Kidney tubule cell (primary cell): ENCODE results near the gene MYOM3.
"Not testable (repeated sequence)": the region's sequence is repeated elsewhere in the genome, so short reads cannot be mapped to it uniquely, and the experiment has no call there.

Experiments used
- DNase-seq: peaks from one replicate; pipeline ENCODE4 v3.0.0-alpha.2; 2018; ENCODE audit warnings: low spot score

The MYOM3 gene

DNA sequence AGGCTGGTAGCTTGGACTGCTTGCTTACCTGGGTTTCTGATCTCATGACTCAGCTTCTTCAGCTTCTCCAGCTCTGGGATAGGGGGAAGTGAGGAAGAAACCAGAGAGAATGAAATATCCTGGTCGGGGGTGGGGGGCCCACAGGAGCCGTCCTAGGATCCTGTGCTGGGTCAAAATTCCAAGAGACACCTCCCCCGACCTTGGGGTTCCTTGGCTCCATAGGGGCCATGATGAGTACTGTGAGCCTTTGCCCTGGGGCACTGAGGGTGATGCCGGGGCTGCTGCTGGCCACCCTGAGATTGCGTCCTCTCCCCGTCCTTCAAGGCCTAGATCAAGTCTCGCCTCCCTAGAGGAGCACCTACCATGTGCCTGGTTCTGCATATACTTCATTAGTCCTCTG lies 40.0 kb downstream of the MYOM3 start:
- DNase-seq: peak; percentile 42

DNA sequence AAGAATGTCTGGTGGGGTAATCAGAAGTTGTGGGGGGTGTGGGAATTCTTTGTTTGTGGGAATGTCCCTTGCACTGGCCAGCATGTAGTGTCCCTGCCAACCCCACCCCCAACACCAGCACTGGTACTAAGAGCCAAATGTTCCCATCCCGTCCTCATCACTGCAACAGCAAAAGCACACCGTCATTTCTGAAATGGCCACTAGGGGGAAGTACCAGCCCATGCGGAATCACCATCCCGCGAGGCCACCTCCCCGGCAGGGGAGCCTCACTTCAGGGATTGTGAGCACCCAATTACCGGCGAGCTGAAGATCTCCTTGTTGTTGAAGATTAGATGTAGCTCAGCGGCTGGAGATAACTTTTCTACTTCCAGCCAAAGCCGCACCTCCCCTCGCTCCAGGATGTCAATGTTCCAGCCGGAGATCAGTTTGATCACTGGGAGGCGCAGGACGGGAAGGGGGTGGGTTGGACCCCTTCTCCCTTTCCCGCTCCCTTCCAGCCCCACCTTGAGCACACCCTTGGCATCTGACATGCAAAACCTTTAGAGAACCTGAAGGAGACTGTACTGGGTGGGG lies 41.0 kb downstream of the MYOM3 start:
- peak; percentile 79 for DNase-seq

GRCh38 chr1:24069817-24070216 lies 42.1 kb downstream of the MYOM3 start:
- no peak for DNase-seq

DNA sequence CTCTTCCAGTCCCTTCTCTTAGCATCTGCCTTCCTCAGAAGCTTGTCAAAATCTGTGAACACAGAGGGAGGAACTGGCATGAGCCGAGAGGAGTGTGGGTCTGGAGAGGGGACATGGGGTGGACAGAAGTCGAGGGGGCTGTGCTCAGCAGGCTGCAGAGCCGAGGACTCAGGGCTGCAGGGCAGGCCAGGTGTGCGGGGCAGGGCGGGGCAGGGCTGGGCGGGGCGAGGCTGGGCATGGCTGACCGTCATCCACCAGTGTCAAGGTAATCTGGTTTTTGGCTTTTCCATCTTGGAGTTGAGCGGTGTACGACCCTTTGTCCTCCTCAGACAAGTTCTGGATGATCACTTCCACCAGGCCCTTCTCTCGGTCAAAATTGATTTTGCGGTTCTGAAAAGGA lies 44.0 kb downstream of the MYOM3 start:
- DNase-seq: no peak

DNA sequence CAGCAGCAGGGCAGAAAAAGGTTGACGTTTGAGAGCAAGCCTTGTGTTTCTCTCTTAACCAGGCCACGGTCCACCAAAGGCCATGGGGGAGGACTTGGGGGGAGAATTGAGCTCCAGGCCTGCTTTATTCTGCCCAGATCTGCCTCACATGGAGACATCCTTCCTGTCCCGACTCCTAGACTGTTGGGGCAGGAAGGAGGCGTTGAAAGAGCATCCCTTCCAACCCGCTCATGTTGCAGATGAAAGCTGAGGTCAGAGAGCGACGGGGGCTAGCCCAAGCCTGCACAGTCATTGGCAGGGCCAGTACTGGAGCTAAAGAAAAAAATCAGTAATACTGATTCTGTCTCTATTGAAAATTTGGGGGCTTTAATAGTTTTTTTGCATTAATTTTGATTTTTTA lies 46.6 kb downstream of the MYOM3 start:
- no peak for DNase-seq

DNA sequence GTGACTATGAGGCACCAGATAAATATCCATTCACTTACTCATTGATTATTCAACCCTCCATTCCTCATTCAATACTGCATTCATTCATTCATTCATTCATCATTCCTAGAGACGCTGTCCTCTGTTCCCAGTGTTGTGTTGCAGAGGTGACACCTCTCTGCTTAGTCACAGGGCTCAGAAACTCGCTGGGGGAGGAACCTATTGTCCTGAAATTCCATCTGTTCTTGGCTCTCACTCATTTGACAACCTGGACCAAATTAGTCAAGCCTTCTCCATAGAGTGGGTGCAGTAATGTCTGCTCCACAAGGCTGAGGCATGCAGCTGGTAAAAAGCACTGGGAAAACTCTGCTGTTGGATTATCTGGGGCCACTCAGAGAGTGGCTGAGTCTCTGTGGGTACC lies 49.7 kb downstream of the MYOM3 start:
- no peak for DNase-seq

- DNase-seq: no peak
Observed at GRCh38 chr1:24060482-24060881, 51.5 kb downstream of the MYOM3 start.

DNA sequence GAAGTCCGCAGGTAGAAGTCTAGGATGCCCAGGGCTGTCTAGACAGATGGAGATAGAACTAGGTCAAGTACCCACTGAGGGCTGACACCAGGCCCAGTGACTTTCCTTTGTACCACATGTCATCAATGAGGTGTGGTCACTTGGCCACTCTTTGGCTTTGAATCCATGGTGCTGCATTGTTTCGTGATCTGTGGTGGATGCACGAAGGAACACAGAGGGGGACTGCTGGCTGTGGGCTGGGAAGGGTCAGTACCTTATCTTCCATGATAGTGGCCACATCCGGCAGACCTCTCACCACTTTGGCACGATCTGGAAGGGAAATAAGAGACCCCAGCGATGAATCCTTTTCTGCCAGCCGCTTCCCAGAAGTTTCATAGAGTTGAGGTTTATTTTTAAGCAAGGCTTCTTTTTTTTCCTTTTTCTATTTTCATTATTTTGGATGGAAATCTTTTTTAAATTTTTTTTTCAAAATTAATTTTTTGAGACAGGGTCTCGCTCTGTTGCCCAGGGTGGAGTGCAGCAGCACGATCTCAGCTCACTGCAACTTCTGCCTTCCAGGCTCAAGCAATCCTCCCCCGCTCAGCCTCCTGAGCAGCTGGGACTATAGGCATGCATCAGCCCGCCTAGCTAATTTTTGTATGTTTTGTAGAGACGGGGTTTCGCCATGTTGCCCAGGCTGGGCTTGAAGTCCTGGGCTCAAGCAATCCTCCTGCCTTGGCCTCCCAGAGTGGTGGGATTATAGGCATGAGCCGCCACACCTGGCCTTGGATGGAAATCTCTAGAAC lies 53.1 kb downstream of the MYOM3 start:
- DNase-seq: no peak

DNA sequence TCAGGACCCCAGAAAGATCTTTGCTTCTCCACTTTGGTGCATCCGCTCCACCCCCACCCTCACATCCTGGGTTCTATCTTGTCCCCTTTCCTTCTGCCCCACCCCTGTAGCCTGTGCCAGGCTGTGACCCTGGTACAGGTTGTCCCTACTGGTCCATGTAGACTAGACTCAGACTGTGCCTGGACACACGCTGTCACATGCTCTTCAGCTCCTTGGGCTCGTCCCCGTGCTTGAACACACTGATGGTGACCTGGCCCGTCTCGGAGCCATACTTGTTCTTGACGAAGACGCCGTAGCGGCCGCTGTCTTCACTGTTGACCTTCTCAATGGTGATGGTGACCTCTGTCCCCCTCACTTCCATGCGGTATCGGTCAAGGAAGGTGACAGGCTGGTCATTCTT lies 54.8 kb downstream of the MYOM3 start:
- no peak for DNase-seq

DNA sequence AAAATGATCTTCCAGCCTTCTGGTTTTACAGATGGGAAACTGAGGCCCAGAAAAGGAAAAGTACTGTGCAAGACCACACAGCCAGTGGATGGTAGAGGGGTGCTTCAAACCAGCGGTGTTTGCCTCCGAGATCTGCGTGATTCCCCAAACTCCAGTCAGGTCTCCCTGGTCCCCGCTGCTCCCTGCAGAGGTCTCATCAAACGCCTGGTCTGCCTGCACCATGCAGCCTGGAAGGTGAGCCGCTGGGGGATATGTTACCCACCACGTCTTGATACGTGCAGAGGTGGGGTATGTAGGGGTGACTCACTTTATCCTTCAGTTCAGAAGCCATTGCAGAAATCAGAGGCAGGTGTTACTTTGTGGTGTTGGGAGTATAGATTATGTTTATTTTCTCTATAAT lies 56.3 kb downstream of the MYOM3 start:
- no peak for DNase-seq

GRCh38 chr1:24052220-24052619 lies 59.7 kb downstream of the MYOM3 start:
- DNase-seq: peak; percentile 20

DNA sequence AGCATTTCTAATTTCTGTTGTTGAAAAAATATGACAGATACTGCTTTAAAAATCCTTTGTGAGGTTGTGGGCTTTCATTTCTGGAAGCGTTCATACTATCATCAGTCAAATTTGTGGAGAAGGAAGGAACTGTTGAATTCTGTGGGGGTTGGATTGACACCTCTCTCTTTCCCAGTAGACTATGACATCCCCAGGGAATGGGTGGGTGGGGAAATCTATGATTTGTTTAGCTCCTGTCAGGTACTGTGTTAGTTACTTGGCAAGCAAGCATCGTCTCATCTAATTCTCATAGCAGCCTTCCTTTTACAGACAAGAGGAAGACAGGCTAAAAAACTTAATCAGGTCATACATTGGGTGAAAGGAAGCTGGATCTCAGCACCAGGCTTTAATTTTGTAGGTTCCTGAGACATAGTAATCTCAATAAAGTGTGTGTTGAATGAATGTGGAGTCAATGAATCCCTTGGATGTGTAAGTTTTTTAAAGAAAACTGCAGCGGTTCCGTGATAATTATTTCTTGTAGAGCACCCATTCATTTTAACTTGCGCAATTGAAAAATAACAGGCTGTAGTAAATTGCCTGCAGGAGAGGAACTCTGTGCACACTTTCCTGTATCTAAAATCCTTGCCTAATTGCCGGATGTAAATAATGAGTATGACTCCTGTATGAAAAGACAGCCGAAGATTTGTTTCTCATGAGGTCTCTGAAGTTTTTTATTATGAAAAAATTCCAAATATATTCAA lies 60.6 kb downstream of the MYOM3 start:
- DNase-seq: no peak

DNA sequence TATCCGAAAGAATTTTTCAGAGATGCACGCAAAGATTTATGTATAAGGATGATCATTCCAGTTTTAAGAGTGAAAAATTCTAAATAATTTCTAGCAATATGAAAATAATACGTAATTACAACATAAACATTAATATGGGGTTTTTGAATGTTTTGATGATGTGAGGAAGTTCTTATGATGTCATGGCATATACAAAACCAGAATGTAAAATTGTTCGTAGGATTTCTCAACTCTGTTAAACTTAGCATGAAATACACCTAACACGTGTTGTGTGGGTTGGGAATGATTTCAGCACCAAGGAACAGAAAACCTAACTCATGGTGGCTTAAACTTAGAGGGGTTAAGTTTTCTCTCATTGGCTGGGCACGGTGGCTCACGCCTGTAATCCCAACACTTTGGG lies 62.2 kb downstream of the MYOM3 start:
- DNase-seq: no peak

- not testable (repeated sequence) for DNase-seq
Observed at GRCh38 chr1:24048894-24049293, 63.0 kb downstream of the MYOM3 start.

DNA sequence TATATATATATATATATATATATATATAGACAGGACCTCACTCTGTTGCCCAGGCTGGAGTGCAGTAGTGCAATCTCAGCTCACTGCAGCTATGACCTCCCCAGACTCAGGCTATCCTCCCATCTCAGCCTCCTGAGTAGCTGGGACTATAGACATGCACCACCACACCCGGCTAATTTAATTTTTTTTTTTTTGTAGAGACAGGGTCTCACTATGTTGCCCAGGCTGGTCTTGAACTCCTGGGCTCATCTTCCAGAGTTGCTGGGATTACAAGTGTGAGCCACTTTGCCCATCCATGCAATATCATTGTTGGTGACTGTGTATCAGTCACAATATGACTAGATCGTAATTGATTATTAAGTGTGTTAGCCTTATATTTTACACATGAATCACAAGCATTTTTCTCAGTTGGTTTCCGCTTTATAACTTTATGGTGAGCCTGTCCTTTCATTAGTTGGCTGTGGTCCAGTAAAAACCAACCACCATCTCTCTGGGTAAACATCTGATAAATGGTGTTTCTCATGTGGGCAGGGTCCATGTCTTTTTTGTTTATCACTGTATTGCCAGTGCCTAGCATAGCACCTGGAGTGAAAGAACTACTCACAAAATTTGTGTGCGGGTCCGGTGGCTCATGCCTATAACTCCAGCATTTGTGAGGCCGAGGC lies 63.6 kb downstream of the MYOM3 start:
- peak; percentile 66 for DNase-seq

- DNase-seq: no peak
Observed at GRCh38 chr1:24047110-24047477, 64.8 kb downstream of the MYOM3 start.

DNA sequence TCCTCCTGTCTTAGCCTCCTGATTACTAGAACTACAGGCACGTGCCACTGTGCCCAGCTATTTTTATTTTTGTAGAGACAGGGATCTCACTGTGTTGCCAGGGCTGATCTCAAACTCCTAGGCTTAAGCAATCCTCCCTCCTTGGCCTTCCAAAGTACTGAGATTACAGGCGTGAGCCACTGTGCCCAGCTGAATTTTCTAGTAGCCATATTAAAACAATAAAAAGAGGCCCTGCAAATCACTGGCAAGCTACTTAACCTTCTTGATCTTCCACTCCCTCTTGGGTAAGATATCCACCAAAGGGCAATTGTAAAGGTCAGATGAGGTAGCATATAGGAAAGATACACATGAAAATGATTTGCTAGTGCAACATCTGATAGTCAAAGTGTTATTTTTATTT lies 66.2 kb downstream of the MYOM3 start:
- DNase-seq: no peak

GRCh38 chr1:24044672-24045071 lies 67.3 kb downstream of the MYOM3 start:
- not testable (repeated sequence) for DNase-seq

DNA sequence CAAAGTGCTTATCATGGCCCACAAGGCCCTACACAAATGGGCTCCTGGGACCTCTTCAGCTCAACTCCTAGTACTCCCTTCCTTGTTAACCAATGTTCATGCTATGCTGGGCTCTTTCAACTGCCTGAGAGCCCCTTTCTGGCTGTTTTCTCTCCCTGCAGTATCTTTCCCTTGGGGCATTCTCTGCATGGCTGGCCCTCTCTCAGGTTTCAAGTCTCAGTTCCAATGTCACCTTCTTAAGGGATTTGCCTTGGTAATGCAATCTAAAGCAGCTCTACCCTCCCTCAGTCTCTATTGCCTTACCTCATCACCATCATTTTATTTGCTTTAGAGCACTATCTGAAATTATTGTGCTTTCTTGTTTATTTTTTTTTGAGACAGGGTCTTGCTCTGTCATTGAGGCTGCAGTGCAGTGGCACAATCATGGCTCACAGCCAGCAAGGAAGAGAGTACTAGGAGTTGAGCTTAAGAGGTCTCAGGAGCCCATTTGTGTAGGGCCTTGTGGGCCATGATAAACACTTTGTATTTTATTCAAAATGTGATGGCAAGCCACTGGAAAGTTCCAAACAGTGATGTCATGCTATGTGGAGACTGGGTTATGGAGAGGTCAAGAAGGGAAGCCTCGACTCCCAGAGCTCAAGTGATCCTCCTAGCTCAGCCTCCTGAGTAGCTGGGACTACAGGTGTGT lies 68.4 kb downstream of the MYOM3 start:
- DNase-seq: no peak

GRCh38 chr1:24042315-24042714 lies 69.6 kb downstream of the MYOM3 start:
- DNase-seq: no peak

DNA sequence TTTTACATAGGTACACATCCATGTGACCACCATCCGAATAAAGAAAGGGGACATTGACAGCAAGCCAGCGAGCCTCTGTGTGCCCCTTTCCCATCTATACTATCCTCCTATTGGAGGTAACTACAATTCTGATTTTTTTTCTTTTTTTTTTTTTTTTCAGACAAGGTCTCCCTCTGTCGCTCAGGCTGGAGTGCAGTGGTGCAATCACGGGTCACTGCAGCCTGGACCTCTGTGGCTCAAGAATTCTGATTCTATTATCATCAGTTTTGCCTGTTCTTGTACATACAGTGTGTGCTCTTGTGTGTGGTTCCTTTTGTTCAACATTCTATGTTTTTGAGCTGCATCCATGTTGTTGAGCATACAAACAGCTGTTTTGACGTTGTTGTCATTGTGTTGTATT lies 75.8 kb downstream of the MYOM3 start:
- no peak for DNase-seq

DNA sequence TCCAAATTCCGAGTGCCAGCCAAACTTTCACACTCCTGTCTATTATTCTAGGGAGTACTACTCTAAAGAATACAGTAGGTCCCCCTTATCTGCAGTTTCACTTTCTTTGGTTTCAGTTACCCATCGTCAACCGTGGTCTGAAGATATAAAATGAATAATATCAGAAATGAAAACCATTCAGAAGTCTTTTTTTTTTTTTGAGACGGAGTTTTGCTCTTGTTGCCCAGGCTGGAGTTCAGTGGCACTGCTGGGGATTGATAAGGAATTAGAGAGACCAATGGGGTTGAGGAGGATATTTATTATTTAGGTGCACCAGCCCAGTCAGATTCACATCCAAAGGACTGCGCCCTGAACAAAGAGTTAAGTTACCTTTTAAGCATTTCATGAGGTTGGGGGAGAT lies 79.0 kb downstream of the MYOM3 start:
- no peak for DNase-seq
